Uterus (tissue), 2 donors: Measurements from ENCODE around the gene ANKRD23.

Experiments used
- CTCF ChIP-seq, 4 experiments: fragments of 200-600 bp in 2 of 4; fragments of 450-650 bp in 2 of 4; sonication (generic) in 2 of 4; IDR thresholded peaks; one replicate each; pipeline ENCODE4 v1.5.1; 2016 to 2019; ENCODE audit warnings: antibody characterized with exemption in 4 of 4, mild to moderate bottlenecking in 2 of 4, moderate library complexity in 1 of 4
- POLR2A ChIP-seq, 2 donors: fragments of 450-650 bp; IDR thresholded peaks; one replicate each; pipeline ENCODE4 v1.6.1; 2016; ENCODE audit warnings: antibody characterized with exemption in 2 of 2, mild to moderate bottlenecking in 1 of 2, moderate library complexity in 1 of 2

GRCh38 chr2:96852667-96853066 is 8.8 kb upstream of the ANKRD23 start:
- TF ChIP-seq CTCF (IDR thresholded peaks at IDR 0.05) (no peak), POLR2A (IDR thresholded peaks at IDR 0.05) (no peak)
